Retina (tissue), 1 donor: ENCODE results near the gene SCFD1.

Experiments
- DNase-seq: peaks from one replicate; pipeline ENCODE4 v3.0.0-alpha.2; 2016

The SCFD1 gene

GRCh38 chr14:30759172-30760125, 137.3 kb downstream of the SCFD1 start:
- no peak for DNase-seq

- no peak for DNase-seq
These were observed 141.8 kb downstream of the SCFD1 start for GRCh38 chr14:30763891-30764290.

GRCh38 chr14:30767624-30768023, 145.5 kb downstream of the SCFD1 start:
- no peak for DNase-seq

GRCh38 chr14:30768791-30769190, 146.7 kb downstream of the SCFD1 start:
- DNase-seq = no peak

- DNase-seq = no peak
These were observed 148.3 kb downstream of the SCFD1 start for GRCh38 chr14:30770376-30770775.

- no peak for DNase-seq
These were observed 149.5 kb downstream of the SCFD1 start for GRCh38 chr14:30771595-30771994.

- DNase-seq = no peak
These were observed 157.1 kb downstream of the SCFD1 start for GRCh38 chr14:30779210-30779609.
